Omental fat pad (tissue), 4 donors: Measurements from ENCODE around the gene ERCC6L2. TPM values are rescaled to one million over a fixed set of nuclear protein-coding genes. Genes with fewer than 3 reads are reported as not detected.
A peak's percentile ranks its signal among the peaks of the same experiment; 100 is the strongest.

Source experiments
- ATAC-seq: fragments of 150-250 bp; one replicate; pipeline ENCODE4 v1.9.1; 2016; ENCODE audit warnings: mild to moderate bottlenecking, moderate library complexity; ENCODE audit not compliant: low FRiP score
- DNase-seq: peaks from one replicate; pipeline ENCODE4 v3.0.0-alpha.2; 2019; ENCODE audit warnings: low spot score
- CTCF ChIP-seq, 3 donors: fragments of 450-650 bp; IDR thresholded peaks; one replicate each; pipeline ENCODE4 v1.5.1; 2016 to 2017; ENCODE audit warnings: antibody characterized with exemption in 3 of 3, mild to moderate bottlenecking in 3 of 3, moderate library complexity in 2 of 3
- total RNA-seq, 4 donors: library from RNA; depleted of rRNA; stranded (reverse); fragments of >200 nt; gene quantifications; one replicate each; pipeline ENCODE4 v1.1.0, GENCODE V29; 2016

ERCC6L2 gene
- total RNA-seq, result 10 to 100 TPM; 48.9 to 84.6 (median 58.1) TPM

- no peak for TF ChIP-seq CTCF (IDR thresholded peaks at IDR 0.05)
- ATAC-seq (peak; percentile 97), DNase-seq (peak; percentile 85)
These were observed at the start of gene ERCC6L2 for GRCh38 chr9:95875305-95876137. ERCC6L2 (plus strand) TSS chr9:95875691; CDS start chr9:95876039, 348 bp downstream.

- TF ChIP-seq CTCF (IDR thresholded peaks at IDR 0.05), result no peak
- ATAC-seq (no peak), DNase-seq (no peak)
These were observed 49.2 kb upstream of the ERCC6L2 start for GRCh38 chr9:95826183-95826838.

GRCh38 chr9:95830768-95831167 is 44.7 kb upstream of the ERCC6L2 start:
- no peak for DNase-seq

GRCh38 chr9:95831810-95832209 is 43.7 kb upstream of the ERCC6L2 start:
- ATAC-seq (no peak), DNase-seq (no peak)
- TF ChIP-seq CTCF (IDR thresholded peaks at IDR 0.05), result no peak

More at GRCh38 chr9:95830768-95831167, 44.7 kb upstream of the ERCC6L2 start:
- ATAC-seq, result no peak
- TF ChIP-seq CTCF (IDR thresholded peaks at IDR 0.05), result no peak

- no peak for ATAC-seq
- no peak for TF ChIP-seq CTCF (IDR thresholded peaks at IDR 0.05)
- no peak for DNase-seq
These were observed 41.8 kb upstream of the ERCC6L2 start for GRCh38 chr9:95833546-95834178.

GRCh38 chr9:95834281-95834907 is 41.1 kb upstream of the ERCC6L2 start:
- TF ChIP-seq CTCF (IDR thresholded peaks at IDR 0.05), result no peak
- ATAC-seq (no peak), DNase-seq (no peak)
